Hematopoietic multipotent progenitor cell treated with erythropoietin and hydrocortisone succinate and interleukin-3 and kit ligand, for 6 days (in vitro differentiated cells): ENCODE data around the gene TPP1.

Experiments used
- DNase-seq: peaks from one replicate; pipeline ENCODE4 v3.0.0-alpha.2; 2015

The TPP1 gene

DNA sequence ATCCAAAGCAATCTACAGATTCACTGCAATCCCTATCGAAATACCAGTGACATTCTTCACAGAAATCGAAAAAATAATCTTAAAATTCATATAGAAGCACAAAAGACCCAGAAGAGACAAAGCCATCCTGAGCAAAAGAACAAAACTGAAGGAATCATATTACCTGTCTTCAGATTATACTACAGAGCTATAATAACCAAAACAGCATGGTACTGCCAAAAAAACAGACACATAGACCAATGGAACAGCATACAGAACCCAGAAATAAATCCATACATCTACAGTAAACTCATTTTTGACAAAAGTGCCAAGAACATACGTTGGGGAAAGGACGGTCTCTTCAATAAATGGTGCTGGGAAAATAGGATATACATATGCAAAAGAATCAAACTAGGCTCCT, 34.7 kb downstream of the TPP1 start:
- no peak for DNase-seq

DNA sequence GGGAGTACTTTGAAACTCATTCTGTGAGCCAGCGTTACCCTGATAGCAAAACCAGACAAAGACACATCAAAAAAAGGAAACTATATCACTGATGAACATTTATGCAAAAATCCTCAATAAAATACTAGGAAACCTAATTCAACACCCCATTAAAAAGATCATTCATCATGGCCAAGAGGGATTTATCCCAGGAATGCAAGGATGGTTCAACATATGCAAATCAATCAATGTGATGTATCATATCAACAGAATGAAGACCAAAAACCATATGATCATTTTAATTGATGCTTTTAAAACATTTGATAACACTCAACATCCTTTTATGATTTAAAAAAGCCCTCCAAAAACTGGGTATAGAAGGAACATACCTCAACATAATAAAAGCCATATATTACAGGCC, 35.6 kb downstream of the TPP1 start:
- no peak for DNase-seq

DNA sequence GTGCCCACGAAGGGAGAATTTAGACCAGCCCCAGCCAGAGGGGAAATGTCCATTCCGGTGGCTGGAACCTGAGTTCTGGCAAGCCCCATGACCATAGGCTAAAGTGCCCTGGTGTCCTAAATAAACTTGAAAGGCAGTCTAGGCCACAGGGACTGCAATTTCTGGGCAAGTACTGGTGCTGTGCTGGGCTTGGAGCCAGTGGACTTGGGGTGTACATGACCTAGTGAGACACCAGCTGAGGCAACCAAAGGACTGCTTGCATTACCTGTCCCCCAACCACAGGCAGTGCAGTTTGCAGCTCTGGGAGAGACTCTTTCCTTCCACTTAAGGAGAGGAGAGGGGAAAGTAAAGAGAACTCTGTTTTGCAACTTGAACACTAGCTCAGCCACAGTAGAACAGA, 39.5 kb downstream of the TPP1 start:
- DNase-seq = no peak

DNA sequence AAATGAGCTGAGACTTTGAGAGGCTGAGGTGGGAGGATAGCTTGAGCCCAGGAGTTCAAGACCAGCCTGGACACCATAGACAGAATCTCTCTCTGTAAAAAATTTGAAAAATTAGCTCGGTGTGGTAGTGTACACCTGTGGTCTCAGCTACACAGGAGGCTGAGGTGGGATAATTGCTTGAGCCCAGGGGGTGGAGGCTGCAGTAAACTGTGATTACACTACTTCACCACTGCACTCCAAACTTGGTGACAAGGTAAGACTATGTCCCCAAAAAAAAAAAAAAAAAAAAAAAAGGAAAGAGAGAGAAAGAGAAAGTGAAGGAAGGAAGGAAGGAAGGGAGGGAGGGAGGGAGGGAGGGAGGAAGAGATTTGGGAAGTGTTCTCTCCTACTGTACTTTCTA, 41.1 kb downstream of the TPP1 start:
- no peak for DNase-seq

DNA sequence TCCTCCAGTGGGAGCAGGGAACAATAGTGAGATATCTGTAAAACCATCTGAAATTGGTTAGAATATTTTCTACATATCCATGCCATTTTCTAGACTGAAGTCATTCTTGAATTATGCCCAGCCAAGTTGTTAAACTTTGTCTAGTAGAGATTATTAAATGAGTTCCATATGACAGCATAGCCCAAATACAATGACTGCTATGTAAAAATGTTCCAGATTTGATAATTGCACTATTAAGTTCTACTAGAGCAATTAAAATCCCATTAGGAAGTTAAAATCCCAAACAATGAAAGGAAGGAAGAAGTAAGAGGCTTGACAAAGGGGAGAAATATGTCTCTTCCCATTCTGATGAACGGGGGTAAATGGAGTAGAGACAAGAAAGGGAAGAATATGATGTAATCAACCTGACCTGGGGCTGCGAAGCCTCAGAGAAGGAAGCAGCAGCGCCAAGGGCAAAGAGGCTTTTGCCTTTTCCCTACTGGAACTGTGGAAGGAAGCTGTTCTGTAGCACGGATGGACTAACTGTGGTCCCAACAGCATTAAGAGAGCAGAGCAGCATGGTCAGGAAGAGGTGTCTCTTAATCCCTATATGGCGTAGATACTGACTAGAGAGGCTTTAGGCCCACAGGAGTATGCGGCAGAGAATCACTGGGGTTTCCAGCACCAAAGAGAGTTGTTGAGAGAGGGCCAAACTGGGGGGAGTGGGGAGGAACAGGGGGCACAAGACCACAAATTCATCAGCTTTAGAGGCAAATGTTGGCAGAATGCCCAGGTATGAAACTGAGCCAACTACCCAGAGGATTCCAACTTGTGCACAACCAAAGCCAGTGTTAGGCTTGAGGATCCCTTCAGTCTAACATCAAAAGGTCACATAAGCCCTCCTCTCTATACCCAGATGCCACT, 42.5 kb downstream of the TPP1 start:
- peak; percentile 61 for DNase-seq

DNA sequence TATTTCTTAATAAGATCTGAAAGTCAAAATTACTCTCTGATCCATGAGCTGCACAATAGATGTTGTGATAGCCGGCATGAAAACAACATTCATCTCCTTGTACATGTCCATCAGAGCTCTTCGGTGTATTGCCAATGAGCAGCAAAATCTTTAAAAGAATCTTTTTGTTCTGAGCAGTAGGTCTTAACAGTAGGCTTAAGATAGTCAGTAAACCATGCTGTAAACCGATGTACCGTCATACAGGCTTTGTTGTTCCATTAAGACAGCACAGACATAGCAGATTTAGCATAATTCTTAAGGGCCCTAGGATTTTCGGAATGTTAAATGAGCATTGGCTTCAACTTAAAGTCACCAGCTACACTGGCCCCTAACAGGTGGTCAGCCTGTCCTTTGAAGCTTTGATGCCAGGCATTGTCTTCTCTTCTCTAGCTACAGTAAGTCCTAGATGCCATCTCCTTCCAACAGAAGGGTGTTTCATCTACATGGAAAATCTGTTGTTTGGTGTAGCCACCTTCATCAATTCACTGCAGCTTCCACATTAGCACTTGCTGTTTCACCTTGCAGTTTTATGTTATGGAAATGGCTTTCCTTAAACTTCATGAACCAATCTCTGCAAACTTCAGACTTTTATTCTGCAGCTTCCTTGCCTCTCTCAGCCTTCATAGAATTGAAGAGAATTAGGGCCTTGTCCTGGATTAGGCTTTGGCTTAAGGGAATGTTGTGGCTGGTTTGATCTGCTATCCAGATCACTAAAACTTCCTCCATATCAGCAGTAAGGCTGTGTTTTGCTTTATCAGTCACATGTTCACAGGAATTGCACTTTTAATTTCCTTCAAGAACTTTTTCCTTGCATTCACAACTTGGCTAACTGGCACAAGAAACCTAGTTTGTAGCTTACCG, 44.2 kb downstream of the TPP1 start:
- DNase-seq = no peak

DNA sequence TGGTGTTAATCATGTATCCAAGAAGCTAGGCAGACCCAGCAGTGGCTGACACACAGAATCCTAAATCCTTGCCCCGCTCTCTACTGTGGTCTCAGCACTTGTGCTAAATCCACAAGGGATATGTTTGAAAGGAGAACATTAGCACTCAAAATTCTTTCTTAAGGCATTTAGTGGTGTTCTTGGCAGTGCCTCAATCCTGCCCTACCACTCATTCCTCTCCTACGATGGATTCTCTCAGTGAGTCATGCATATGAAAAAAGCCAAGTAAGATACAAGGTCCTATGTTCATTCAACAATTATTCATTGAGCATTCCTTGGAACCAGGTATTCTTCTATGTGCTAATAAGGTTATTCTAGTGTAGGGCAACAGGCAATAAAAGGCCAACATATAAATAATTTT, 47.0 kb downstream of the TPP1 start:
- no peak for DNase-seq

DNA sequence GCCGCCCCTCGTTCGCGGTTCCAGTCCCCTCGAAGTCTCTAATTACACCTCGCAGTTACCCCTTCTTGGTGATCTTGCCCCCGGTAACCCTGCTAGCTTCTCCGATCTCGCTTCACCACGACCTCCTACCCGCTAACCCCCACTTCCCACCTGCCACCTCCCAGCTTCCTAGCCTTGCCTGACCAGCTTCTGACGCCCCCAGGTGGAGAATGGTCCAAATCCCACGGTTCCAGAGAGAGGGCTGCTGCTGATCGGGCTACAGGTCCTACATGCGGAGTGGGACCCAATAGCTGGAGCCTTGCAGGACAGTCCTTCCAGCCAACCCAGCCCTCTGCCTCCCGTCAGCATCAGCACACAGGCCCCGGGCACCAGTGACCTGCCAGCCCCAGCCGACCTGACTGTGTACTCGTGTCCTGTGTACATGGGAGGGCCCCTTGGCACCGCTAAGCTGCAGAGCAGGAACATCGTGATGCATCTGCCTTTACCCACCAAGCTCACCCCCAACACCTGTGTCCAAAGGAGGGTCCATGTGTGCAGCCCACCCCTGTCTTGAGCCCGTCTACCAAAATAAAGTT, 47.7 kb downstream of the TPP1 start:
- no peak for DNase-seq

DNA sequence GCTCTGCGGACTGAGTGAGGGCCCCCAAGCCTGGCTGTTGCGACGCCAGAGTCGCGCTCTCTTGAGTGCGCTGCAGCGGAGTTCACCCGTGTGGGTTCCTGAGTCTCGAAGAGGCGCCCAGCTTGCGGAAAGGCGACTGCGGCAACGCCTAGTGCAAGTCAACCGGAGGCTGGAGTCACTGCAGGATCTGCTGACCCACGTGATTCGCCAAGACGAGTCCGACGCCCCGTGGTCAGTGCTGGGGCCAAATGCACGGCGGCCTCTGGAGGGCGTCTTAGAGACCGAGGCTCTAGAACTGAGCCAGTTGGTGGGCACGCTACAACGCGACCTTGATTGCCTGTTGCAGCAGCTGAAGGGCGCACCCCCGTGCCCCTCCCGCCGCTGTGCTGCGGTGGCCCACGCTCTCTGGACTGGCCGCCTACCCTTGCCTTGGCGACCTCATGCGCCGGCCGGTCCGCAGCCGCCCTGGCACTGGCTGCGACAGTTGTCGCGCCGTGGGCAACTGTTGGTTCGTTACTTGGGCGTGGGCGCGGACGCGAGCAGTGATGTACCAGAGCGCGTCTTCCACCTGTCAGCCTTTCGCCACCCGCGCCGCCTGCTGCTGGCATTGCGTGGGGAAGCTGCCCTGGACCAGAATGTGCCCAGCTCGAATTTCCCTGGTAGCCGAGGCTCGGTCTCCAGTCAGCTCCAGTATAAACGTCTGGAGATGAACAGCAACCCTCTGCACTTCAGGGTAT, 48.4 kb downstream of the TPP1 start:
- DNase-seq = no peak

DNA sequence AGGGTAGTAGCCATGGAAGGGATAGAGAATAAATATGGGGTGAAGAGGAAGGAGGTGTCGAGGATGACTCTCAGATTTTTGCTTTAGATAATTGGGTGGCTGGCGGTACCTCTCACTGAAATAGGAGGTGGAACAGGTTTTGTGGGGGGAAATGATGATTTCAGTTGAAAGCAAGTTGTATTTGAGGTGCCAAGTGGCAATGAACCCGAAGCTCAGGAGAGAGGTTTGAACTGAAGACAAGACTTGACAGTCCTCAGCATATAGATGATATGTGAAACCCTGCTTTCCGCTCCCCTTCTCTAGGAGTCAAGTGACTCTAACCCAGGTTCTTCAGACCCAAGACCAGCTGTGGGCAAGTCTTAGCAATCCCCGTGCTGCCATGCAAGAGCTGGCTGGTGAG, 49.5 kb downstream of the TPP1 start:
- no peak for DNase-seq

DNA sequence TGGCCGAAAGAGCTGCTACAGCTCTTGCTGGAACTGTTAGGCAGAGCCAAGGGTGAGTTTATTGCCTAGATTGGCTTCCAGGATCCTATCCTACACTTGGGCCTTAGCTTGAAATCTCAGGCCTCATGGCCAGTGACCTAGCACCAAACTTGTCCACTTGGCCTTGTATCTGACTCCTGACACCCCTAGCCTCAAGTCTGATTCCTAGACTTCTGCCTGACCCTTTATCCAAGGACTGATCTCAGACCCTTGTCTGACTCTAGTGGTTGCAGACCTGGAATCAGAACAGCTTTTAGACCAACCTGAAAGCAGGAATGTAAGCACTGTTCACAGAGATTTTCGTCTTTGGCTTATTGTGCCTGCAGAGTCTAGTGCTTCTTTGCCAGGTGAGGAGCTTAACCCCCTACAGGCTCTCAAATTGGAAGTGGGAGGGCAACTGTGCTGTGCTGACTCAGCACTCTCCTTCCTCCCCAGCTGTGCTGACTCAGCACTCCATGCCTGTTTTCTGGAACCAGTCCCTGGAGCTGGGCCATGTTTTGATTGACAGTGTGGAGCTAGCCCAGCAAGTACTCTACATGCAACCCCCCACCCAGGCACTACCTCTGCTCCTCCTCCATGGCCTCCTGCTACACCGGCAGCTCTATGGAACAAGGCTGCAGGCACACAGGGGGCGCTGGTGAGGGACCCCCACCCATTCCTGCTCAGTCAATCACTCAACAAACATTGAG, 50.9 kb downstream of the TPP1 start:
- peak; percentile 78 for DNase-seq

DNA sequence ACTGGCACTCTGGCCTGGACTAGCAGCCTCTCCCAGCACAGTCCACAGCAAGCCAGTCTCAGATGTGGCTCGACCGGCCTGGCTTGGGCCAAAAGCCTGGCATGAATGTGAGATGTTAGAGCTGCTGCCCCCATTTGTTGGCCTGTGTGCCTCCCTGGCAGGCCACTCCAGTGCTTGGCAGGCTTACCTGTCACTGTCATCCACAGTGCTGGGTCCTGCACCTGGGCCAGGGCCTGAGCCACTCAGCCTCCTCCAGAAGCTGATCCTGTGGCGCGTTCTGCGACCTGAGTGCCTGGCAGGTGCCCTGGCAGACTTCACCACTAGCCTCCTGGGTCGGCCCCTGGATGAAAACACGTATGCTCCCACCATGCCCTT, 51.9 kb downstream of the TPP1 start:
- DNase-seq = no peak

DNA sequence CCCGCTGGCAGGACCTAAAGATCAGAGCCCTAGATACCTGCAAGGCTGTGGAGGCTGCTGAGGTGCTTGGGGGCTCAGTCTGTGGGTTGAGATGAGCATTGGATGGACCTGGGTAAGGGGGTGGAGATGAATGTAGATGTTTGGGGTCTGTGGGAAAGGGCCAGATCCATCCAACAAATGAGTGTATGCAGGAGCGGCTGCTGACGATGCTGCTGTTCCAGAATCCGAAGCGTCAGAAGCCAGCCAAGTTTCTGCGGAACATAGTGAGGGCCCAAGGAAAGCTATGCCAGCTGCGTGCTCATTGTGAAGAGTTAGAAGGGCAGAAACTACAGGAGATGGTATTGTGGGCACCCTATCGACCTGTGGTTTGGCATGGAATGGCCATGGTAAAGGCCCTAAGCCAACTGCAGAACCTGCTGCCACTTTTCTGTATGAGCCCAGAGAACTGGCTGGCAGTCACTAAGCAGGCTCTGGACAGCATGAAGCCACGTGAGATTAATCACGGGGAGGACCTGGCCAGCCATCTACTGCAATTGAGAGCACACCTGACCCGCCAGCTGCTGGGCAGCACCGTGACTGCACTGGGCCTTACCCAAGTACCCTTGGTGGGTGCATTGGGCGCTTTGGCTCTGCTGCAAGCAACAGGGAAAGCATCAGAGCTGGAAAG, 52.4 kb downstream of the TPP1 start:
- no peak for DNase-seq

DNA sequence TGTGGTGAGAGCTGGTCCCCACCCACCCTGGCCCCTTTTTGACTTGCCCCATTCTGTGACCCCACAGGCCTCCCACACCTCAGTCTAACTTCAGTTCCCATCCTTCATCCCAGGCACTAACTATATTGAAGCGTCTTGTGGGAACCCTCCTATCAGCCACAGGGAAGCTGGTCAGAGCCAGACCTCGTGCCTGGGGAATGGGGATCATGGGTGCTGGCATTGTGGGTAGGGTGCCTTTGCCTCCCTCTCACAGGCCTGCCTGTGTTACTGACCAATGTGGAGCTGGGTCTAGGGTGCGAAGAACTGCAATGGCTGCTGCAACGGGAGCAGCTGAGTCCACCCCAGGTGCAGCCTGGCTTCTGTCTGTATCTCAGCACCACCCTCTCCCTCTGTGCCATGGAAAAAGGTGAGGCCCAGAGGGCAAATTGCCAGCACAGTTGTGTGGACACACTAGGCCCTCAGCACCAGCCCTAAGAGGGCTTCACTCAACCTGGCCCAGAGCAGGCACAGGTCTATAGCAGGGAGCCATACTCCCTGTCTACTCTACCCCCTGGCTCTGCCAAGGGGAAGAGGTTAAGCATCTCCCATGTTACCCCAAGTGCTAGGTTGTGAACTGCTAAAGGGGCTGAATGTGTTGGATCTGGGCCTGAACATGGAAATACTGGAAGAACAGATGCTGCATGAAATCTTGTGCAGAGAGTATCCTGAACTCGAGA, 53.1 kb downstream of the TPP1 start:
- no peak for DNase-seq

DNA sequence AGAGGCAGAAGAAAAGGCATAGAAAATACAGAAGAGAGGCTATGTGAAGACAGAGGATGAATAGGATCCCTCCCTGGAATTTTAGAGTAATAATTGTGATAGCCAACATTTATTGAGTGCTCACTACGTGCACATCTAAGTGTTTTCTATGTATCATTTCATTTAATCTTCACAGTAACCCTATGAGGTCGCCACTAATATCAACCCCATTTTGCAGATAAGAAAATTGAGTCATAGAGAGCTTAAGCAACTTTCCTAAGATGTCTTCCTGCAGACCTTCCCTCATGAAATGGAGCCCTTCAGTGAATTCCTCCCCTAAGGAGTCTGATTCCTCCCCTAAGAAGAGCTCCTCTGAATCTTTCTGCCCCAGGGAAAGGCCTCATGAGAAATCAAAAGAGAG, 53.9 kb downstream of the TPP1 start:
- DNase-seq = no peak

DNA sequence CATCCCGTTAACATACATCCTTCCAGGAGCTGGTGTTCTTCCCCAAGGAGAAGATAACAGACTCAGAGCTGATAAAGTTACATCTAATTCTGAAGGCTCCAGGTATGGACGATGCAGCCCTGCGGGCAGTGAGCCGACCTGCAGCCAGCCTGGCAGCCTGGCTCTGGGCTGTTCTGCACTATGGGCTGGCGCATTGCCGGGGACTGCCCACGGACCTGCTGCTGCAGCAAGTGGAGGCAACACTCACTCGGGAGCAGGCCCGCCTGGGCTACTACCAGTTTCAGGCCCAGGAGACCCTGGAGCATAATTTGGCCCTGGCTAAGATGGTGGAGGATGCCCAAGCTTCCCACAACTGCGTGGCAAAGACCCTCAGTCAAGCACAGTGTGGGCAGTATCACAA, 55.6 kb downstream of the TPP1 start:
- no peak for DNase-seq

DNA sequence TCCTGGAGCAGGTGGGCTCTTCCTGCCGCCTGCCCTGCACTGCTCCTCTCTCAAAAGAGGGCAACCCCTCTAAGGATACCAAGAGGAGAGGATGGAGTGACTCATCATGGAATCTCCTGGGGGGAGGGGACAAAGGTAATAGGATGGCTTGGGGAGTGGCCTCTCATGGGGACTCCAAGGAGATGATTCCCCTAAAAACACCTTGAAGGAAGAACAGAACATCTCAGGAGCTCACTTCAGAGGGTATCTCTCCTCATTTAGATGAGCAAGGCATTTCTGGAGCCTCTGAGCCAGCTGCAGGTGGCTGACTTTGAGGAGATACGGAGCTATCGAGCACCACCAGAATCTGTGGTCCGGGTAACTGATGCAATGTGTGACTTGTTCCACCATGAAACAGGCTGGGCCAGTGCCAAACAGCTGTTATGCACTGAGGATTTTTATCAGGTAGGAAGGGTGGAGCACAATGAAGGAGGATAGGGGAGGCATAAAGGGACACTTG, 56.1 kb downstream of the TPP1 start:
- peak; percentile 75 for DNase-seq
